HepG2 (cell line): ENCODE results near the gene SIRT5. TPM values are rescaled to one million over a fixed set of nuclear protein-coding genes. Genes with fewer than 3 reads are reported as not detected.

Source experiments
- ATAC-seq: fragments of 200-7000 bp; cut with Tn5 transposase; 3 replicates; pipeline ENCODE4 v1.9.1; 2020; ENCODE audit warnings: mild to moderate bottlenecking, moderate library complexity
- BruUV-seq: library from RNA; stranded (reverse); fragments of 400-500 nt; replicated peaks from 2 replicates; lab custom pipeline; 2021; lab: Mats Ljungman, UMichigan
- CTCF ChIA-PET: fragments of 300-600 bp; formaldehyde crosslinking; extraction: SDS; loops from one replicate; lab custom pipeline; 2021; ENCODE audit warnings: low total read pairs, inconsistent platforms, low intra/inter-chr PET ratio; lab: Yijun Ruan, JAX
- POLR2A ChIA-PET: fragments of 350-600 bp; sonication (Branson Sonifier 250); formaldehyde crosslinking; loops from one replicate; lab custom pipeline; 2020; ENCODE audit warnings: antibody characterized with exemption, inconsistent platforms; lab: Yijun Ruan, JAX
- DNase-seq: peaks from one replicate; pipeline ENCODE4 v3.0.0-alpha.2; 2015; ENCODE audit warnings: low spot score
- FAIRE-seq: peaks from 3 replicates; lab custom pipeline; 2011; peaks lifted over from hg19 to GRCh38; lab: Jason Lieb, UNC
- H2AFZ ChIP-seq: one replicate; pipeline ENCODE4 v1.6.1; 2011; ENCODE audit warnings: low read length, inconsistent platforms
- H3K27ac ChIP-seq: fragments of 300-600 bp; 3 replicates; pipeline ENCODE4 v1.8.0; 2011; ENCODE audit warnings: mixed run types, mild to moderate bottlenecking, mixed read lengths, low read length, inconsistent platforms; ENCODE audit not compliant: insufficient read depth; ENCODE audit errors: extremely low read length
- H3K27me3 ChIP-seq, 2 experiments: fragments of 200-600 bp in 1 of 2; 2 replicates in 1 of 2; 3 replicates in 1 of 2; pipeline versions ENCODE4 v1.6.0 to v1.8.0; 2011; ENCODE audit warnings: low read length in 2 of 2, mild to moderate bottlenecking in 2 of 2, moderate library complexity in 2 of 2, inconsistent platforms in 1 of 2; ENCODE audit not compliant: insufficient read depth in 2 of 2, control insufficient read depth in 1 of 2
- H3K36me3 ChIP-seq, 2 experiments: fragments of 200-600 bp in 1 of 2; replicated peaks in 1 of 2; 2 replicates in 1 of 2; 3 replicates in 1 of 2; pipeline versions ENCODE4 v1.5.1 to v1.8.0; 2011; ENCODE audit warnings: low read length in 2 of 2, inconsistent platforms in 1 of 2; ENCODE audit not compliant: insufficient read depth in 2 of 2, control insufficient read depth in 1 of 2
- H3K4me1 ChIP-seq: 2 replicates; pipeline ENCODE4 v1.5.1; 2012; ENCODE audit warnings: low read length, inconsistent platforms; ENCODE audit not compliant: insufficient read depth
- H3K4me2 ChIP-seq: 2 replicates; pipeline ENCODE4 v1.6.0; 2011; ENCODE audit warnings: low read depth, low read length, inconsistent platforms
- H3K4me3 ChIP-seq, 3 experiments: fragments of 200-600 bp in 1 of 3; sonication (generic), shearing (Covaris generic) in 1 of 3; replicated peaks in 1 of 3; 2 replicates each; pipeline ENCODE4 v1.5.1; 2011 to 2016; ENCODE audit warnings: low read length in 3 of 3, inconsistent platforms in 2 of 3, low read depth in 2 of 3, mild to moderate bottlenecking in 2 of 3, control low read depth in 1 of 3, mixed read lengths in 1 of 3; ENCODE audit not compliant: insufficient read depth in 1 of 3
- H3K79me2 ChIP-seq: one replicate; pipeline ENCODE4 v1.6.1; 2011; ENCODE audit warnings: low read length, inconsistent platforms; ENCODE audit not compliant: insufficient read depth
- H3K9ac ChIP-seq: 2 replicates; pipeline ENCODE4 v1.6.0; 2011; ENCODE audit warnings: mild to moderate bottlenecking, low read depth, low read length, inconsistent platforms; ENCODE audit not compliant: insufficient read depth
- H3K9me3 ChIP-seq: 2 replicates; pipeline ENCODE4 v1.5.1; 2012; ENCODE audit warnings: mild to moderate bottlenecking, low read length
- H4K20me1 ChIP-seq: 2 replicates; pipeline ENCODE4 v1.6.0; 2011; ENCODE audit warnings: inconsistent platforms, mild to moderate bottlenecking, low read length, moderate library complexity; ENCODE audit not compliant: insufficient read depth
- CCAR2 ChIP-seq: fragments of 200-400 bp; formaldehyde crosslinking; optimal IDR thresholded peaks from 2 replicates; pipeline ENCODE3; 2018; ENCODE audit warnings: low read depth, mild to moderate bottlenecking, low read length, moderate library complexity
- DZIP1 ChIP-seq: sonication (generic); formaldehyde crosslinking; IDR thresholded peaks from 2 replicates; pipeline ENCODE4 v1.5.0; 2020; ENCODE audit warnings: mild to moderate bottlenecking, missing genetic modification reagents
- EEA1 ChIP-seq: sonication (generic); formaldehyde crosslinking; IDR thresholded peaks from 2 replicates; pipeline ENCODE4 v1.5.1; 2020; ENCODE audit warnings: mild to moderate bottlenecking, missing genetic modification reagents, borderline replicate concordance
- FOXC1 ChIP-seq: sonication (generic); formaldehyde crosslinking; IDR thresholded peaks from 2 replicates; pipeline ENCODE4 v1.8.0; 2022; ENCODE audit warnings: mild to moderate bottlenecking, missing genetic modification reagents, borderline replicate concordance
- FOXP1 ChIP-seq, 2 experiments: fragments of 450-650 bp in 1 of 2; IDR thresholded peaks; 2 replicates each; pipeline ENCODE4 v1.6.1; 2017 to 2018; ENCODE audit warnings: antibody characterized with exemption in 1 of 2
- HIVEP1 ChIP-seq: sonication (generic); formaldehyde crosslinking; IDR thresholded peaks from 2 replicates; pipeline ENCODE4 v1.4.0; 2020; ENCODE audit warnings: mild to moderate bottlenecking, missing genetic modification reagents
- HNRNPLL ChIP-seq: fragments of 200-400 bp; formaldehyde crosslinking; IDR thresholded peaks from 2 replicates; pipeline ENCODE4 v1.6.1; 2017; ENCODE audit warnings: mild to moderate bottlenecking, low read depth, low read length; ENCODE audit not compliant: poor library complexity, severe bottlenecking
- HOXA5 ChIP-seq: sonication (generic); formaldehyde crosslinking; IDR thresholded peaks from 2 replicates; pipeline ENCODE4 v1.4.0; 2020; ENCODE audit warnings: missing genetic modification reagents
- MYPOP ChIP-seq: sonication (generic); formaldehyde crosslinking; IDR thresholded peaks from 2 replicates; pipeline ENCODE4 v1.8.1; 2023; ENCODE audit warnings: mild to moderate bottlenecking, moderate library complexity, missing genetic modification reagents
- SRSF4 ChIP-seq: fragments of 200-400 bp; formaldehyde crosslinking; IDR thresholded peaks from one replicate; pipeline ENCODE4 v1.6.1; 2018; ENCODE audit warnings: mild to moderate bottlenecking, low read depth, low read length, moderate library complexity; ENCODE audit not compliant: poor library complexity, severe bottlenecking
- ZFP90 ChIP-seq: sonication (generic); formaldehyde crosslinking; IDR thresholded peaks from 2 replicates; pipeline ENCODE4 v1.8.0; 2022; ENCODE audit warnings: missing genetic modification reagents, mild to moderate bottlenecking, inconsistent platforms, borderline replicate concordance
- ZNF609 ChIP-seq: sonication (generic); formaldehyde crosslinking; IDR thresholded peaks from 2 replicates; pipeline ENCODE4 v1.4.0; 2020; ENCODE audit warnings: mild to moderate bottlenecking, missing genetic modification reagents, borderline replicate concordance
- WGBS: methylation state at CpG from one replicate; pipeline ENCODE4 v1.1.6; 2017; ENCODE audit warnings: low lambda C conversion rate; 5-methylcytosine and 5-hydroxymethylcytosine counted together
- in situ Hi-C: cut with HindIII; loops from 2 replicates; pipeline ENCODE4 v1.10.0; 2017; ENCODE audit warnings: low pct_unique_long_range_greater_than_20kb; ENCODE audit not compliant: extremely low pct_ligation_motif_present
- intact Hi-C: fragments of 100-400 bp; cut with micrococcal nuclease; formaldehyde crosslinking; loops from one replicate; pipeline ENCODE4 v1.10.0; 2022; ENCODE audit not compliant: unreplicated experiment
- polyA plus RNA-seq, 8 experiments: library from polyadenylated mRNA; depleted of rRNA in 3 of 8; stranded (reverse) in 7 of 8; unstranded in 1 of 8; fragments of >200 nt; fragmentation: Illumina TruSeq in 4 of 8; extraction: Trizol in 4 of 8; gene quantifications; 2 replicates each; pipeline versions ENCODE4 v1.2.1 to v1.2.3, GENCODE V29; 2011 to 2016; ENCODE audit warnings: low read depth in 4 of 8, missing spikeins in 1 of 8, mixed read lengths in 1 of 8; ENCODE audit not compliant: insufficient read depth in 1 of 8
- total RNA-seq, 5 experiments: library from RNA; depleted of rRNA; stranded (reverse); fragments of >200 nt; fragmentation: Illumina TruSeq; extraction: Trizol; gene quantifications; 2 replicates each; pipeline ENCODE4 v1.2.3, GENCODE V29; 2016; ENCODE audit warnings: low read depth in 1 of 5

The SIRT5 gene
- total and polyA plus RNA-seq, 2 of the 13 experiments (the other 11 are each of a cell fraction or from before 2014, with no cell fraction given), result 14.1 to 16.6 TPM

DNA sequence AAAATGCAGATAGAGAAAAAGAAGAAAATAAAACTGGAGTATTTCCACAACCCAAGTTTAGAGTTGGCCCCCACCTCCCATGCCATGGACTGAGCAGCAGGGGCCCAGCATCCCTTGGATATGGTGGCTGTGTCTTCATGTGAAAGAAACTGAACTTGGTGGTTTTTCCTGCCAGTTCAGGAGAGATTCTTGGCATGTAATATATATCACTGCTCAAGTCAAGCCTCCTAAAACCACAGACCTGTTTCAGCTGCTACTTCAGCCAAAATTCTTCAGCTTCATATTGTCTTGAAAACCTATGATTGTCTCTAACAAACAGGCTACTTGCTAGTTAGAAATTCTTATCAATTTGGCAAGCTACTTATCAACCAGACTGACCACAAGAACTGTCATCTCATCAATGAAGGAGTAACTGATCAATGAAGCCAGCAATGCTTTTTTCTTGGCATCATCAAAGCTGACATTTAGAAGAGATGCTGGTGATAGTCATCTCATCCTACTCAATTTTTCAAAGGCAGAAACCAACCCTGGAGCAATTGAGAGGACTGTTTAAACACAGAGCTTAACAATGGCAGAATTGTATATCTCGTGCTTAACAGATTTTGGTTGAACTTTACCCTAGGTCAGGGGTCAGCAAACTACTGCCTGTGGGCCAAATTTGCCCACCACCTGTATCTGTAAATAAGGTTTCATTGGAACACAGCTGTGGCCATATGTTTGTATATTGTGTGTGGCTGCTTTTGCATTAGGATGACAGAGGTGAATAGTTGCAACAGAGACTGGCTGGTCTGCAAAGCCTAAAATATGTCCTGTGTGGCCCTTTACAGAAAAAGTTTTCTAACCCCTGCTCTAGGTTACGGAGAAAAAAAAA lies 30.4 kb downstream of the SIRT5 start:
- peak; percentile 94 for ATAC-seq
- no TSS peak for BruUV-seq
- no peaks in the 10 kb centered on the region for H3K9me3 ChIP-seq
- H3K27ac ChIP-seq, result peak overlapping the region; percentile 87
- peak overlapping the region in 2 of 3 experiments; percentile 32 to 46; a peak in 2 of 6 replicates for H3K4me3 ChIP-seq
- POLR2A ChIA-PET, result interaction anchor here (0.9 to 4.2 kb wide), 22 partner anchors 10 to 1592 kb away, joined by 3 to 175 read pairs (median 6); partner anchors contain the start of genes GFOD1, HIVEP1, MCUR1 and NOL7
- in situ Hi-C loops (no loop called here), intact Hi-C loops (loop anchor here (1.0 to 2.0 kb wide), 3 partner anchors 11 to 198 kb away; partner anchors contain the start of gene NOL7)
- CTCF ChIA-PET, result interaction anchor here (1.3 to 1.8 kb wide), 2 partner anchors 10 to 30 kb away, joined by 6 to 7 read pairs; partner anchors contain the start of genes NOL7 and SIRT5
- H3K4me1 ChIP-seq, result peaks cover 44% of the 10 kb centered on the region
- no peaks in the 10 kb centered on the region for H4K20me1 ChIP-seq
- peaks cover 0 to 13% of the 10 kb centered on the region in 2 experiments; a peak in 3 of 5 replicates for H3K36me3 ChIP-seq
- peak overlapping the region; percentile 45 for H3K9ac ChIP-seq
- WGBS, result 1% methylated on average over 2 of the region's 2 CpGs
- H3K4me2 ChIP-seq, result peak overlapping the region; percentile 64
- peak; percentile 96 for FAIRE-seq
- H3K27me3 ChIP-seq, result no peaks in the 10 kb centered on the region
- no peak overlapping the region for H2AFZ ChIP-seq
- H3K79me2 ChIP-seq, result no peaks in the 10 kb centered on the region
- peak; percentile 100 for DNase-seq
- no peak for TF ChIP-seq SRSF4
- peak; percentile 93 for TF ChIP-seq FOXP1 (IDR thresholded peaks at IDR 0.05)
- TF ChIP-seq FOXP1 (CRISPR knock-in tag; IDR thresholded peaks at IDR 0.05), result peak; percentile 98
- no peak for TF ChIP-seq EEA1
- no peak for TF ChIP-seq HNRNPLL
- TF ChIP-seq ZNF609 (CRISPR knock-in tag), result peak; percentile 99
- TF ChIP-seq HIVEP1 (CRISPR knock-in tag), result no peak
- peak; percentile 60; the same call in 1 of the 2 replicates for TF ChIP-seq MYPOP (CRISPR knock-in tag)
- TF ChIP-seq DZIP1 (CRISPR knock-in tag), result no peak
- peak; percentile 95 for TF ChIP-seq HOXA5 (CRISPR knock-in tag)
- TF ChIP-seq ZFP90 (CRISPR knock-in tag), result 0 out of 2 replicates have a peak, but pooled peaks have one; percentile 71
- peak; percentile 37 for TF ChIP-seq CCAR2
- TF ChIP-seq FOXC1, result no peak
